Smooth muscle cell (in vitro differentiated cells): Measurements from ENCODE around the gene MYO18B. TPM values are rescaled to one million over a fixed set of nuclear protein-coding genes. Genes with fewer than 3 reads are reported as not detected.
"Not testable (repeated sequence)": the region's sequence is repeated elsewhere in the genome, so short reads cannot be mapped to it uniquely, and the experiment has no call there.

Source experiments
- DNase-seq: peaks from one replicate; lab custom pipeline; 2025; ENCODE audit not compliant: unreplicated experiment; lab: John Stamatoyannopoulos, UW
- H2AFZ ChIP-seq: fragments of 200-600 bp; sonication (generic); 2 replicates; pipeline ENCODE4 v1.6.0; 2016; ENCODE audit warnings: antibody characterized with exemption, low read depth, mild to moderate bottlenecking
- H3F3A ChIP-seq: fragments of 200-600 bp; sonication (generic); 2 replicates; pipeline ENCODE4 v1.6.0; 2017; ENCODE audit warnings: antibody characterized with exemption, low read depth
- H3K27ac ChIP-seq: fragments of 200-600 bp; sonication (generic); 2 replicates; pipeline ENCODE4 v1.5.1; 2016; ENCODE audit warnings: low read depth, mild to moderate bottlenecking
- H3K27me3 ChIP-seq: fragments of 200-600 bp; sonication (generic); 2 replicates; pipeline ENCODE4 v1.6.1; 2016; ENCODE audit warnings: low read depth, mild to moderate bottlenecking
- H3K36me3 ChIP-seq: fragments of 200-600 bp; sonication (generic); 2 replicates; pipeline ENCODE4 v1.5.1; 2016; ENCODE audit warnings: low read depth
- H3K4me1 ChIP-seq: fragments of 200-600 bp; sonication (generic); 2 replicates; pipeline ENCODE4 v1.5.1; 2016; ENCODE audit warnings: low read depth
- H3K4me2 ChIP-seq: fragments of 200-600 bp; sonication (generic); 2 replicates; pipeline ENCODE4 v1.6.0; 2016; ENCODE audit warnings: mild to moderate bottlenecking
- H3K4me3 ChIP-seq: fragments of 200-600 bp; sonication (generic); 2 replicates; pipeline ENCODE4 v1.5.1; 2016; ENCODE audit warnings: mild to moderate bottlenecking
- H3K79me2 ChIP-seq: fragments of 200-600 bp; sonication (generic); 2 replicates; pipeline ENCODE4 v1.6.0; 2016; ENCODE audit warnings: low read depth, mild to moderate bottlenecking
- H3K9ac ChIP-seq: fragments of 200-600 bp; sonication (generic); 2 replicates; pipeline ENCODE4 v1.6.0; 2016; ENCODE audit warnings: low read depth
- H3K9me3 ChIP-seq: fragments of 200-600 bp; sonication (generic); replicated peaks from 2 replicates; pipeline ENCODE4 v1.5.1; 2016; ENCODE audit warnings: low read depth
- H4K20me1 ChIP-seq: fragments of 200-600 bp; sonication (generic); 2 replicates; pipeline ENCODE4 v1.6.0; 2016; ENCODE audit warnings: low read depth
- CTCF ChIP-seq: fragments of 200-600 bp; sonication (generic); IDR thresholded peaks from 2 replicates; pipeline ENCODE4 v1.5.1; 2017; ENCODE audit warnings: borderline replicate concordance, mild to moderate bottlenecking, antibody characterized with exemption; ENCODE audit not compliant: insufficient read depth, poor library complexity, severe bottlenecking
- WGBS: methylation state at CpG from one replicate; pipeline ENCODE4 v1.1.7; 2016; ENCODE audit warnings: low lambda C conversion rate; 5-methylcytosine and 5-hydroxymethylcytosine counted together
- polyA plus RNA-seq: library from polyadenylated mRNA; unstranded; fragments of >200 nt; fragmentation: Nextera tagmentation; extraction: Ambion mirVana; gene quantifications from 2 replicates; pipeline ENCODE4 v1.2.1, GENCODE V29; 2016
- total RNA-seq: library from RNA; depleted of rRNA; stranded (reverse); fragments of >200 nt; gene quantifications from 2 replicates; pipeline ENCODE4 v1.2.3, GENCODE V29; 2014

The MYO18B gene
- total and polyA plus RNA-seq, 2 experiments from 2014 or later = 0.13 to 1.2 TPM

- 84% methylated on average over 1 of the region's 1 CpG for WGBS
Observed at GRCh38 chr22:25976356-25976755, 234.4 kb downstream of the MYO18B start.

GRCh38 chr22:25979968-25980367 is 238.0 kb downstream of the MYO18B start:
- no peak overlapping the region for H3K27ac ChIP-seq
- H3K9me3 ChIP-seq = no peaks in the 10 kb centered on the region
- H3K9ac ChIP-seq = no peak overlapping the region
- no peaks in the 10 kb centered on the region for H3K36me3 ChIP-seq
- H3K4me1 ChIP-seq = no peaks in the 10 kb centered on the region
- no peak overlapping the region for H3K4me3 ChIP-seq
- H3K4me2 ChIP-seq = no peak overlapping the region
- TF ChIP-seq CTCF = no peak
- H3K79me2 ChIP-seq = no peaks in the 10 kb centered on the region
- DNase-seq = no peak
- no peak overlapping the region for H2AFZ ChIP-seq
- 78% methylated on average over 3 of the region's 3 CpGs for WGBS
- H4K20me1 ChIP-seq = no peaks in the 10 kb centered on the region
- peaks cover 23% of the 10 kb centered on the region for H3K27me3 ChIP-seq
- H3F3A ChIP-seq = no peaks in the 10 kb centered on the region

More at GRCh38 chr22:25976356-25976755, 234.4 kb downstream of the MYO18B start:
- Histone ChIP-seq H4K20me1 (no peaks in the 10 kb centered on the region), H3F3A (no peaks in the 10 kb centered on the region), H3K79me2 (no peaks in the 10 kb centered on the region), H3K27ac (no peak overlapping the region), H3K4me3 (no peak overlapping the region), H3K27me3 (peaks cover 25% of the 10 kb centered on the region), H3K4me2 (no peak overlapping the region), H3K9me3 (no peaks in the 10 kb centered on the region), H3K36me3 (no peaks in the 10 kb centered on the region), H3K9ac (no peak overlapping the region), H3K4me1 (peaks cover 2% of the 10 kb centered on the region), H2AFZ (no peak overlapping the region)
- TF ChIP-seq CTCF = no peak
- no peak for DNase-seq

- not testable (repeated sequence) for H2AFZ ChIP-seq, H3K36me3 ChIP-seq, H3K4me3 ChIP-seq, H4K20me1 ChIP-seq, H3F3A ChIP-seq, DNase-seq, H3K4me2 ChIP-seq, H3K27ac ChIP-seq, H3K4me1 ChIP-seq, H3K9me3 ChIP-seq, H3K9ac ChIP-seq, H3K79me2 ChIP-seq
- peaks cover 13% of the 10 kb centered on the region for H3K27me3 ChIP-seq
- 100% methylated on average over 1 of the region's 1 CpG for WGBS
Observed at GRCh38 chr22:25984911-25985310, 242.9 kb downstream of the MYO18B start.

- H3K9me3 ChIP-seq = no peaks in the 10 kb centered on the region
- H3K79me2 ChIP-seq = no peaks in the 10 kb centered on the region
- no peak overlapping the region for H3K4me2 ChIP-seq
- H3F3A ChIP-seq = no peaks in the 10 kb centered on the region
- H3K27ac ChIP-seq = no peak overlapping the region
- peaks cover 6% of the 10 kb centered on the region for H3K27me3 ChIP-seq
- no peak for TF ChIP-seq CTCF
- H3K9ac ChIP-seq = no peak overlapping the region
- no peaks in the 10 kb centered on the region for H3K4me1 ChIP-seq
- WGBS = 66% methylated on average over 8 of the region's 8 CpGs
- no peak overlapping the region for H3K4me3 ChIP-seq
- H2AFZ ChIP-seq = no peak overlapping the region
- DNase-seq = no peak
- H3K36me3 ChIP-seq = no peaks in the 10 kb centered on the region
- H4K20me1 ChIP-seq = no peaks in the 10 kb centered on the region
Observed at GRCh38 chr22:25987948-25988347, 246.0 kb downstream of the MYO18B start.
